Measurements from ENCODE around the gene CATSPERZ.

CATSPERZ gene

GRCh38 chr11:64344787-64345186 is 44.6 kb downstream of the CATSPERZ start:
- no peak for DNase-seq (ENCODE audit: extremely low read depth, insufficient read length)
- Histone ChIP-seq H3K36me3 (ENCODE audit: control insufficient read depth, insufficient read depth, low read length) (peaks cover 30% of the 10 kb centered on the region), H3K4me3 (replicated peaks; ENCODE audit: low read depth, low read length) (no peak overlapping the region), H3K27me3 (replicated peaks; ENCODE audit: control insufficient read depth, insufficient read depth, low read length) (no peaks in the 10 kb centered on the region)
- no peak for TF ChIP-seq CTCF (IDR thresholded peaks at IDR 0.05; ENCODE audit: insufficient read depth, low read length, poor library complexity, severe bottlenecking)

GRCh38 chr11:64347193-64347867 is 47.2 kb downstream of the CATSPERZ start:
- Histone ChIP-seq H3K36me3 (ENCODE audit: control insufficient read depth, insufficient read depth, low read length) (peaks cover 39% of the 10 kb centered on the region), H3K4me3 (replicated peaks; ENCODE audit: low read depth, low read length) (no peak overlapping the region), H3K27me3 (replicated peaks; ENCODE audit: control insufficient read depth, insufficient read depth, low read length) (no peaks in the 10 kb centered on the region)
- TF ChIP-seq CTCF (IDR thresholded peaks at IDR 0.05; ENCODE audit: insufficient read depth, low read length, poor library complexity, severe bottlenecking): no peak
- DNase-seq (ENCODE audit: extremely low read depth, insufficient read length): no peak

- Histone ChIP-seq H3K4me3 (replicated peaks; ENCODE audit: low read depth, low read length) (no peak overlapping the region), H3K36me3 (ENCODE audit: control insufficient read depth, insufficient read depth, low read length) (peaks cover 43% of the 10 kb centered on the region), H3K27me3 (replicated peaks; ENCODE audit: control insufficient read depth, insufficient read depth, low read length) (no peaks in the 10 kb centered on the region)
- TF ChIP-seq CTCF (IDR thresholded peaks at IDR 0.05; ENCODE audit: insufficient read depth, low read length, poor library complexity, severe bottlenecking): no peak
- no peak for DNase-seq (ENCODE audit: extremely low read depth, insufficient read length)
Observed at GRCh38 chr11:64348383-64349024, 48.3 kb downstream of the CATSPERZ start.

- H3K27me3 ChIP-seq (replicated peaks; ENCODE audit: control insufficient read depth, insufficient read depth, low read length): no peaks in the 10 kb centered on the region
- H3K4me3 ChIP-seq (replicated peaks; ENCODE audit: low read depth, low read length): no peak overlapping the region
- TF ChIP-seq CTCF (IDR thresholded peaks at IDR 0.05; ENCODE audit: insufficient read depth, low read length, poor library complexity, severe bottlenecking): no peak
- no peak for DNase-seq (ENCODE audit: extremely low read depth, insufficient read length)
- H3K36me3 ChIP-seq (ENCODE audit: control insufficient read depth, insufficient read depth, low read length): peaks cover 42% of the 10 kb centered on the region
Observed at GRCh38 chr11:64349025-64349387, 48.8 kb downstream of the CATSPERZ start.

- no peak for DNase-seq (ENCODE audit: extremely low read depth, insufficient read length)
- H3K27me3 ChIP-seq (replicated peaks; ENCODE audit: control insufficient read depth, insufficient read depth, low read length): no peaks in the 10 kb centered on the region
- H3K36me3 ChIP-seq (ENCODE audit: control insufficient read depth, insufficient read depth, low read length): peaks cover 42% of the 10 kb centered on the region
- no peak for TF ChIP-seq CTCF (IDR thresholded peaks at IDR 0.05; ENCODE audit: insufficient read depth, low read length, poor library complexity, severe bottlenecking)
- no peak overlapping the region for H3K4me3 ChIP-seq (replicated peaks; ENCODE audit: low read depth, low read length)
Observed at GRCh38 chr11:64349404-64349803, 49.2 kb downstream of the CATSPERZ start.
